NCI-H2196 (cell line): ENCODE measurements around the gene SMARCAD1.

Source experiments
- DNase-seq: peaks from one replicate; lab custom pipeline; 2025; ENCODE audit not compliant: unreplicated experiment; lab: John Stamatoyannopoulos, UW

SMARCAD1 gene

DNA sequence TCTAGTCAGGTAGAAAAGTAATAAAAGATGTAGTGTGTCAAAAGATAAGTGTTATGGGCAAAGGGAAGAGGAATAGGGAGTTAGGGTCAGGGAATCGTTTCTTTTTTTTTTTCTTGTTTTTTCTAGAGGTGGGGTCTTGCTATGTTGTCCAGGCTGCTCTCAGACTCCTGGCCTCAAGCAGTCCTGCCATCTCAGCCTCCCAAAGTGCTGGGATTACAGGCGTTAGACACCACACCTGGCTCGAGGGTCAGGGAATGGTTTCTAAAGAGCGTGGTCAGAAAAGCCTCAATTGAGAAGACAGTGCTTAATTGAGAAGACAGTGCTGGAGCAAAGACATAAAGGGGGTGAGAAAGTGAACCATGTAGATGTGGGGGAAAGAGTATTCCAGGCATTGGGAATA is 19.1 kb downstream of the SMARCAD1 start:
- DNase-seq = no peak

DNA sequence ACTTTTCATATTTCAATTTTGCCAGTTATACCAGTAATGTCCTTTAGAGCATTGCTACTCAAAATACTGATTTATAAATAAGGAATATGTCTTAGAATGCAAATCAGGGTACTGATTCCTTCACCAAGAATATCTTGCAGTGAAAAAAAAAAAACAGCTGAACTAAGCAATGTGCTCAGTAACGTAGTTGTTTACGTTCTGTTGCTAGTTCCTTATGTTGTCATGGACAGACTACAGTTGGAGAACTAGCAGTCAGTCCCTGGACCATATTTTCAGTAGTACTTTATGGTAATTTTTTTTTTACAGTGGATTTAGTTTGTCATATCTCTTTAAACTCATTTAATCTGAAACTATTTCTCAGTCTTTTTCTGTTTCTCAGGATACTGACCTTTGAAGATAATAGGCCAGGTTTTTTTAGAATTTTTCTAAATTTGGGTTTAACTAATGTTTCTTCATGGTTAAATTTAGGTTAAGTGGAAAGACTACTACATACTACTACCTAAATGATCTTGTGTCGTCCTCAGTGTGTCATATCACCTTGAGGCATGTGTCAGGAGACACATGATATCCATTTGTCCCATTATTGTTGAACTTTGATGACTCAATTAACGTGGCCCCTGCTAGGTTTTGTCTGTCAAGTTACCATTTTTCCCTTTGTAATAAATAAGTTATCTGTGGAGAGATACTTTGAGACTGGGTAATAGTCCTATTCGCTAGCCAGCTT is 21.0 kb downstream of the SMARCAD1 start:
- no peak for DNase-seq

DNA sequence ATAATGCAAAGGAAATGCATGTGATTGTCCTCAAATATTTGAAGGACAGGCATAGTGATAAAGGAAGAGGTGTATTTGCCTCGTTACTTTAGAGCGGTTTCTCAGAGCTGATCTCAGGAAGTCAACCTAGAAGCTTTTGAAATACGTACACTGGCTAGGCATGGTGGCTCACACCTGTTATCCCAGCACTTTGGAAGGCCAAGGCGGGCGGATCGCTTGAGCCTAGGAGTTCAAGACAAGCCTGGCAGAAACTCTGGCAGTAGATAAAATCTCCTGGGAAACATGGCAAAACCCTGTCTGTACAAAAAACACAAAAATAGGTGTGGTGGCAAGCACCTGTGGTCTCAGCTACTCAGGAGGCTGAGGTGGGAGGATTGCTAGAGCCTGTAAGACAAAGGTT is 24.9 kb downstream of the SMARCAD1 start:
- no peak for DNase-seq

DNA sequence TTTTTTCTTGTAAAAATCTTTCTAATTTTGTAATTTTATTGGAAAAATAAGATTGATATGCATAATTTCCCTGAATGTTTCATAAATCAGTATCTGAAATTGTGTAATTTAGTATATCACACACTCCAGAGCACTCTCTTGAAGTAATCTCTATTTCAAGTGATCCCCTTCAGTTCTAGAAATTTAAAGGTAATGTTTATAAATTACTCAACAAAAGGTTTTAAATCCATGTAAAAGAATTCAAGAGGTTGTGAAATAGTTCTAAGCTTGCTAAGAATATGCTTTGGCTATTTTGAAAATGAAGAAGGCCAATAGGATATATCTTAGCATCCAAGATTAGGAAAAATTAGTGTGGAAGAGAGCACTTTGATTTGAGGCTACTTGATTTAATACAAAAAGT is 28.2 kb downstream of the SMARCAD1 start:
- DNase-seq = no peak

DNA sequence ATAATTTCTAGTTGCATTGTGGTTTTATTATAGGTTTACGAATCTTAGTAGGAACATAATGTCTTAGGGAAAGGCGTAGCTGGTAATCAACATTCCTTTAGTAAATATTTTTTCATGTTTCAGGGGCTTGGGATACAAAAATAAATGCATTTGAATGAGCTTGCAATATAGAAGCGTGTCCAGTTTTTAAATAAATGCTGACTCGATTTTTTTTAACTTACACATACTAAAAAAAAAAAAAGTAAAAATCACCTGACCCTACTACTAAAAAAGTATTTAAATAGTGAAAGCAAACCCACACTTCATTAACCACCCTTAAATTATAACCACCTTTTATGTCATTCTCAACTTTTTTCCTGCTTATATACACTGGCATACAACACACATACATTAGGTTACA is 29.6 kb downstream of the SMARCAD1 start:
- no peak for DNase-seq

DNA sequence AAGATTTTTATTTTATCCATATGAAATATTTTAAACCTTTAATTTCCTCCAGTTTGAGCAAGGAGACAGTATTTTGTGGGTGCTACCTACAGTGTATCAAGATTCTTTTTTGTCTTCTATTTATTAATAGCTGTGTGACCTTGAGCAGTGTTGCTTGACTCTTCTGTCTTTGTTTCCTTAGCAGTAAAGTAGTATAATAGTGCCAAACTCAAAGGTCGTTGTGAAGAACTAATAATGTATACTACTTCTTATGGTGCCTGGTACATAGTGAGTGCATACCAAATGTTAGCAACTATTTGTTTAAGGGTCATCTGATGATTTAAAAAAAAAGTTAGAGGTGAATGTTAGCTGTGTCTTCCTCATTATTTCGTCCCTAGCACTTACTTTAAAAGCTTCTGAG is 30.5 kb downstream of the SMARCAD1 start:
- no peak for DNase-seq

DNA sequence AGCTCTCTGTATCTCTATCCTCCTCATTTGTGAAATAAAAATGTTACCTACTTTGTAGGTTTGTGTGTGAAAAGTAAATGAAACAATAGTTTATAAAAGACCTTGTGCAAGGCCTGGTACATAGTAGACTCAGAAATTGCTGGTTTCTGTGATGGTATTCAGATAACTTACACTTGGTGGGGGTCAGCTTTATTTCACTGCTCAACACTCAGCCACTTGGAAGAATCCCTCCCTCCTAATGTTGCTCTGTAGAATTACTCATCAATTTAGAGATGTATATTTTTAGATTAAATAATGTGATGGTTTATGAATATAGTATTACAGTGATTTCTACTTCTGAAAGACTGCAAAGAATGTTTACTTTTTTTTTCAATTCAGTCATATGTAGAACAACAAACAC is 32.7 kb downstream of the SMARCAD1 start:
- DNase-seq = no peak

DNA sequence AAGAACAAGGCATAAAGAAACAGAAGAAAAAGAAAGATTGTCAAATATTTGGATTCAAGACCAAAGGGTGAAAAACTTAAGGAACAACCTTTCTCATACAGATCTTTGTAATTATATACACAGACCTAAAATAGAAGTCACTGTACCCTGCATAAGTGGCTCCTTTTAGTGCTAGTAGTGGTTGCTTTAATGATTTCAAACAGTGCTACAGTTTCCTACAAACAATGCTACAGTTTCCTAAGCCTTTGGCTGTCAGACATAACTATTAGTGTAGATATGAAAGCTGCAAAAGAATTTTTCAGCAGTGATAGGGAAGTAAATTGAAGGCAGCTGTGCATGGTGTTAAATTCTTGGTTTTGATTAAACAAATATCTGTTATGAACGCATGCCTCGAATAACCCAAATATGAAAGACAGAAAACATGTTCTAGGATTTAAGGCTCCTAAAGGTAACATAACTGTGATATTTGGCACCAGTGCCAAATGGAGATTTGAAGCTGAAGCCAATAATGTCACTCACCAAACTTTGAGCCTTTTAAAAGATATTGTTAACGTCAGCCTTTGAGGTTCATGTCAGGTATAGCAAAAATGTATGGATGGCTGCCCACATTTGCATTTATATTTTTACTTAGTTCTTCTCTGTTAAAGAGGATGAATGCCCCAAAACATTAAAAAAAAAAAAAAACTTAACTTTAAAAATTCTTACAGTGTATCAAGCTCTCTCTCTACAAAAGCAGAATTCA is 36.6 kb downstream of the SMARCAD1 start:
- DNase-seq = no peak

DNA sequence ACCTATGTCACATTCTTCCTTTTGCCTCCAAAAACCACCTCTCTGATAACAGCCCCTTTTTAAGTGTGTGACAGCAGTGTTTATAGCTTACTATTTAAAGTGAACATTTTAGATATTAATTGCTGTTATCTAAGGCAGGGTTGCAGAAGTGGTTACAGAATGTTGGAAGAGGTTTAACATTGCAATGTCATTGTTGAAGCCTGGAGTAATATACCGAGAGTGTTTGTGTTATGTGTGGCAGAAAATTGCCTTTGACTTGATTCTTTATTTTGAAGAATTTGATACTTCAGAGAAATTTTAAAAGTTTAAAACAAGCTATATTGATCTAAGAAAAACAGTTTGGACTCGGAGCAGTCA is 37.1 kb downstream of the SMARCAD1 start:
- no peak for DNase-seq

DNA sequence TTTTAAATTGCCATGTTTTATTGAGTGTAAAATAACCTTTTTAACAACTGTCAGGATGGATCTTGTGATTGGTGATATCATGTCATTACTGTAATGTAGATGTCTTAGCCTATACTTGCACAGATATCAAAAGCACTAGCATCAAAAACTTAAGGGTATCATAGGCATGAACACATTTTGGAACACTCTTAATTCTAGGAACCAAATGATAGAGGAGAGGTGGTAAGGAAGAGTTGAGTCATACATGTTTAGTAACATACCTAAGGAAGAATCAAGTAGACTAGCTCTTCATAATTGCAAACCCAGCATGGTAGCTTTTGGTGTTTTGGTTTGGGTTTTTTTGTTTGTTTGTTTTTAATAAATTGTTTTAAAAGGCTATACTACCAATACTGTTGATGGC is 43.4 kb downstream of the SMARCAD1 start:
- no peak for DNase-seq

DNA sequence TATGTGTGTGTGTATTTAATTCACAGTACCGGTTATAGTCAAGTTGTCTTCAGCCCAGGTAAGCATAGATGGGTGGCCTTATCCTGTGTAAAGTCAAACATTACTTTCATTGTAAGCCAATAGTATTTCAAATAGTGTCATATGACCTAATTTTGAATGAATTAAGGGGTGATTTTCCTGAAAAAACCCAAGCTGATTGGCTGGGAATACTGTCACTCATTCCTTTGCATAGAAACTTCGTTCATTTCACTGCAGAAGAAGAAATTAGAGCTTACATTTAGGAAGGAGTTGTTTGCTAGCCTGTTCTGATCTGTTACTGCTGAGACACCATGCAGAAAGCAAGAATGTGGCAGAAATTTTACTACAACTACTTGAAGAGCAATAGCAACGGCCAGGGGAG is 45.4 kb downstream of the SMARCAD1 start:
- no peak for DNase-seq

DNA sequence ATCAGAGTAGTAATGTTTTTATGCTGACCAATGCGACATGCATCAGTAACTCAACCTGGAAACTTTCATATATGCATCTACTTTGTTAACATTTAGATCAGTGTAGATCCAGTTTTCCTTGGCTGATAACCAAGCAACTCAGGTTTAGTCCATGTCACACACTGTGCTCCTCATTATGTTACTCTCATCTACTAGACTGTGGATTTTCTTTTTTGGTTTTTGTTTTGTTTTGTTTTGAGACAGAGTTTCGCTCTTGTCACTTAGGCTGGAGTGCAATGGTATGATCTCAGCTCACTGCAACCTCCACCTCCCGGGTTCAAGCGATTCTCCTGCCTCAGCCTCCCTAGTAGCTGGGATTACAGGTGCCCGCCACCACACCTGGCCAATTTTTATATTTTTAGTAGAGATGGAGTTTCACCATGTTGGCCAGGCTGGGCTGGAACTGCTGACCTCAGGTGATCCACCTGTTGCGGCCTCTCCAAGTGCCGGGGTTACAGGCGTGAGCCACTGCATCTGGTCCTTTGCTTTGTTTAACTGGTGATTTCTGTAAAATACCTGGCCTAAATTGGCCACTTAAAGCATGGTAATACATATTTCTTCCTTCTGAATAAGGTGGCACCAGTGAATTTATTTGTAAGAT is 48.6 kb downstream of the SMARCAD1 start:
- no peak for DNase-seq

DNA sequence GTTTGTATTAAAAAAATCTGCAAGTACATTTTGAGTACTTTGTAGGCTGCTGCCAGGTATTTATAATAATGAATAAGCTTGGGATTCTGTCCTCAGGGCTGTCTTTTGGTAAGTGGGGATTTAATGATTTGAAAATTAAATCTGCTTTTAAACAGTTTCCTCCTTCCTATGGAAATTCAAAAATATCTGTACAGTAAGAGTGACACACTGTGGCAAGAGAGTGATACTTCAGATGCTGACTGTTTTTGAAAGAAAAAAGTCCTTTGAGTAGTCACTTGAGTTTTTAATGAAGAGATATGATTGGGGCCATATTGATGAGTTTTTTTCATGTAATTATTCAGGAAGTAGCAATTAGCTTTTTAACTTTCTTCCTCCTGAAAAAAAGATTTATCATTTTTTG is 49.2 kb downstream of the SMARCAD1 start:
- no peak for DNase-seq

DNA sequence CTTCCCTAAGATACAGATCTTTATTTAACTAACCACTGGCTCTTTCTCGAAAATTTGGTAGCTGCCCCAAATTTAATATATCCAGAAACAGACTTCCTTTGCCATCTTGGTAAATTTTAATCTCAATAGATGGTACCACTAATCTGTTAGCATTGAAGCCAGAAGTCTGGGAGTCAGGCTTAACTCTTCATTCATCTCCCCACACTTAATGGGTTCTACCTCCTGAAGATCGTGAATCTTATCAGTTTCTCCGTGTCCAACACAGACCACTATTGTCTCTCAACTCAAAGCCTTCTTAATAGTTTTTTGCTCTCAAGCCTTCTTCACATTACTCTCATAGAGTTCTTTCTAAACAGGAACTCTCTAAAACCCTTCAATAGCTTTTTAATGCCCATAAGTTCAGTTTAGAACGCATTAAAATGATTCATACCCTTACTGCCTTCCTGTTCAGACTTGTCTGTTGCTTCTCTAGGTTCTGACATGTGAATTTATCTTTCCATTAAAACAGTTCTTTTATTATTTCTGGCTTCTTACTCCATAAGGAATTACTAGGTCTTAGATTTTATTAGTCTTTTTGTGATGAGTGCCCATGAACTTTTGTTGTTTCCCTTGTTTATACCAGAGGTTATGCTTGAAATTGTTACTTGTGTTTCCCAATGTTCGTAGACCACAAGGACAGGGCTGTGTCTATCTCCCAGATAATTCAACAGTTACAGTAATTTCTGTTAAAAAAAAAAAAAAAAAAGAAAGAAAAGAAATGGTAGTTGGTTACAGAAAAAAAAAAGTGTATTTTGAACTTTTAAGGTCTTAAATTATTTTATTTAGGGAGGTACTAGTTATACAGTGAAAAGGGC is 54.7 kb downstream of the SMARCAD1 start:
- DNase-seq = no peak

DNA sequence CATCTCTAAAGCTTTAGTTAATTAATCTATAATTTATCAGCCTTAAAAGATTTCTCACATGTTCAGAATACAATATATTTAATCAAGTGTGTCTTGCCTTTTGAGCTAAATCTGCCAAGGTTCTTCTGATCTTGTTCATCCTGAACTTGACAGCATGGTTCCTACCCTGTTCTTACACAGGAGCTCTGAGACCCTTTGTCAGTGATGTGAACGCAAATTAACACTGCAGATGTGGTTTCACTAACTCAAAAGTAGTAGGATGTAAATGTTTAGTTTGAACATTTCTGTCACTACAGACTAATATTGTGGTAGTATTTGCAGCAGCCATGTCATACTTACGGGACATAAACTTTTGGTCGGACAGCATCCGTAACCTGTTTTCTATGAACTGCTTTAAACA is 59.4 kb downstream of the SMARCAD1 start:
- no peak for DNase-seq

DNA sequence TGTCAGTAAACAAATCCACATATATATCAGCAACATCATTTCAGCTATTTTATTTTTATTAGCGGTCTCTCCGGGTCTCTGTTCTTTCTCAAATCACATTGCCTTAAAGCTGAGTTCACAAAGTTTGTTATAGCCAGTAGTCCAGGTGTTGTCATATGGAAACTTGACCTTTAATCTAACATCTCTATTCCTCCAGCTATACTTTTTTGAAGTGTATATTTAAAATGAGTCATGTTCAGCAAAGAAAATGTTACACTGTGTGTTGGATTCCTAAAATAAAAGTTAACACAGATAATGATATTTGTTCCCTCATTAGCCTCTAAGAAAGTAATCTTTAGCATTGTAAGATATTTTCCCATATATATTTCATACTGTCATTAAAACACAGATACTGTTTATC is 63.6 kb downstream of the SMARCAD1 start:
- no peak for DNase-seq

DNA sequence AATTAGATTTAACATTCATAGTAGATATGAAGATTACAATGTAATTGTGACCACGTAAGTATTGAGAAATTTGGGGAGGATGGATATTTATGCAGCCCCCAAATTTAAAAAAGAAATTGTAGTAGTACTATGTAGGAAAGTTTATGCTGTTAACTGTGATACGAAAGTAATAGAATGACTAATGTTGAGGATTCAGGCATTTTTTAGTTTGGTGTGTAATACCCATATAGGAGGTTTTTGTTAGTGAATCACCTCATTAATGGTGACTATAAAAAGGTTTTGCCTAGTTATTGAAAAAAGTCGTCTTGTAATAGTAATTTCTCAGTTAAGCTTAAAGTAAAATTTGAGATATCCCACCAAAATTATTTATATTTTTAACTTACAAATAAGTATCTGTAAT is 67.2 kb downstream of the SMARCAD1 start:
- no peak for DNase-seq

DNA sequence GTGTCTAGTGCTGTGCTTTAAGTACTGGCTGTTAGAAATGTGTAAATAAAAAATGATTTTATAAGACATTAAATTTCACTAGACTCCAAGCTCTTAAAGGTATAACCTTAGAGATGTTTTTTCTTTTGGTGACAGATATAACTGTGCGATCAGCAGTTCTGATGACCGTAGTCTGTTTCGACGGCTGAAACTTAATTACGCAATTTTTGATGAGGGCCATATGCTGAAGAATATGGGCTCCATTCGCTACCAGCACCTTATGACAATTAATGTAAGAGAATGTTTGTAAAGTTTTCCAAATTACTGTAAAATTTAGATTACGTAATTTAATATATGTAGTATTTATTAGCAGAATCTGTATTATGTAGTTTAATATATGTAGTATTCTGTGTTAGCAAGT is 68.5 kb downstream of the SMARCAD1 start:
- no peak for DNase-seq

DNA sequence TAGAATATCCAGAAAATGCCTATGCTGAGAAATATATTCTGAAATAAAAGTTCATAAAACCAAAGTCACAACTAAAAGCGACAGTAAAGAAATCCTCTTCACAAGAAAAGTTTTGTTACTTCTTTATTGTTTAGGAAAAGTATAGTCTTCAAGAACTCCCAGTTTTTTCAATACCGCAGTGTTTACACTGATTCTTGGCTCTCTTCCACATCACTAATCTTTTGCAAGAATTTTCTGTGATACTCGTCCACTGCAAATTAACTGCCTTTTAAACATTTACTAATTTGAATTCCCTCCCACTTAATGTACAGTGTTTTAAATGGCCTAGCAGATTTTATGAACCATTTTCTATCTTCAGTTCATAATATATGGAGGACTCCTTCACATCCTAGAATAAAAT is 69.9 kb downstream of the SMARCAD1 start:
- DNase-seq = no peak

DNA sequence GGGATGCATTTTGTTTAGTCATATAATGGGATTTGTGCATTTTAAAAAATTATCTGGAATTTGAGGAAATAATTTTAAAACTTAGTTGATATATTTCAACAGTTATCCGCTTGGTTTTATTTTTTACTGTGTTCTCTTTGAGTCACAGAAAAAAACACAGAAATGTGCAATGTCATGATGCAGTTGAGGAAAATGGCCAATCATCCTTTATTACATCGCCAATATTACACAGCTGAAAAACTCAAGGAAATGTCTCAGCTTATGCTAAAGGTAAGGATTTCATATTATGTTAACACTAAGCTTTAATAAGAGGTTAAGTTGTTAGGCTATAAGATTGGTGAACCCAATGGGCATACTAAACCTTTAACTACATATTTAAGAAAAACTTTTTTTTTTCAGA is 71.1 kb downstream of the SMARCAD1 start:
- no peak for DNase-seq

DNA sequence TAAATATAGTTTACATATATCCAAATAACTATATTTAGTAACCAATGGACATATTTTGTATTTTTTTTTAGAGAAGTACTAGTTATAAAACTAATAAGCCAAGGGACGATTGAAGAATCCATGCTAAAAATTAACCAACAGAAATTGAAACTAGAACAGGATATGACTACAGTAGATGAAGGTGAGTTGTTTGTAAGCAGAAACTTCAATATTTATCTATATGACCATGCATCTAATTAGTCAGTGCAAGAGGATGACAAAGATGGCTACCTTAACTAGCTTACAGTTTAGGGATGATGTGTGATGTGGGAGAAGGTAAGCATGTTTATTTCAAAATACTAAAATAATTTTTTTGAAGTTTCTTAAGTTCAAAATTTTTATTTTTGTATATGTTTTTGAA is 77.2 kb downstream of the SMARCAD1 start:
- DNase-seq = no peak

DNA sequence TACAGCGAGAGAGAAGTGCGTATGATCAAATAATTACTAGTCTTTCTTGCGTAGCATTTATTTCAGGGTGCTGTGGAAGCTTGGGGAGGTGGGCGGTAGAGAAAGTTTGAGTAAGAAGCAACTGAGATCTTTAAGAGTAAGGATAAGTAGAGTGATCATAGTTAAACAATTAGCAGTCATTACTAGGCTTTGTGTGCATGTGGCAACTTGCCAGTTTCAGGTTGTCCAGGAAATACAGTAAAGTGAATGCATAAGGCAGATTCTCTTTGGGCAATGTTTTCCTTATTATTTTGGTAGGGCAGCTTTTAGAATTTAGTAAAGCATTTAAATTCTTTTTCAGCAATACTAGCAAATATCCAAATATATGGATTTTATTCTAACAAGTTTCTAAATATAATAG is 78.0 kb downstream of the SMARCAD1 start:
- peak; percentile 2 for DNase-seq
